ENCODE results near the gene ZNF784.

DNA sequence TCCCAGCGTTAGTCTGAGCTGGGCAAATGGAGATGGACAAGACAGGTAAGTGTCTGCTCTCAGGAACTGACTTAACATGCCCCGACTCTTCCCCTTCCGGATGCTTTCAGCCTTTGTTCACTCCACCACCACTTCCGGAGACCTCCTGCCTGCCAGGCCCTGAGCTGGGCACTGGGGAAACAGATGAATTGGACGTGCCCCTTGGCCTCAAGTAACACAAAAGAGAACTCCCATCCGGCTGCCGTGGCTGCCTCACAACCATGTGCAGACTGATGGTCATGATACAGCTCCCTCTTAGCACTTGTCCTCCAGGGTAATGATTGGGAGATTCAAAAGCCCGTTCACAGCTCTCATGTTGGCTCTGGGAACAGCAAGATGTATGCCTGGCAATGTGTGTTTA lies 6.9 kb downstream of the ZNF784 start:
- TF ChIP-seq SREBF2 (CRISPR knock-in tag; IDR thresholded peaks at IDR 0.05) (no peak), SP1 (CRISPR knock-in tag; IDR thresholded peaks at IDR 0.05) (no peak), ZNF239 (CRISPR knock-in tag; IDR thresholded peaks at IDR 0.05) (no peak), ESRRB (CRISPR knock-in tag; IDR thresholded peaks at IDR 0.05; ENCODE audit: borderline replicate concordance) (no peak), GTF2A2 (tag; IDR thresholded peaks at IDR 0.05) (no peak), ZNF23 (CRISPR knock-in tag; IDR thresholded peaks at IDR 0.05) (no peak), RCOR1 (IDR thresholded peaks at IDR 0.05; ENCODE audit: borderline replicate concordance in 1 of 2, low read depth in 2 of 2, low read length in 2 of 2) (no peak), CEBPB (tag; IDR thresholded peaks at IDR 0.05) (no peak), EZH2 (IDR thresholded peaks at IDR 0.05; ENCODE audit: borderline replicate concordance, low read depth, low read length) (no peak), CHD4 (IDR thresholded peaks at IDR 0.05; ENCODE audit: insufficient read depth, insufficient replicate concordance, low read depth, low read length, poor library complexity, severe bottlenecking) (no peak), HMG20B (CRISPR knock-in tag; IDR thresholded peaks at IDR 0.05) (no peak)
- TF ChIP-seq, protein P1, sequence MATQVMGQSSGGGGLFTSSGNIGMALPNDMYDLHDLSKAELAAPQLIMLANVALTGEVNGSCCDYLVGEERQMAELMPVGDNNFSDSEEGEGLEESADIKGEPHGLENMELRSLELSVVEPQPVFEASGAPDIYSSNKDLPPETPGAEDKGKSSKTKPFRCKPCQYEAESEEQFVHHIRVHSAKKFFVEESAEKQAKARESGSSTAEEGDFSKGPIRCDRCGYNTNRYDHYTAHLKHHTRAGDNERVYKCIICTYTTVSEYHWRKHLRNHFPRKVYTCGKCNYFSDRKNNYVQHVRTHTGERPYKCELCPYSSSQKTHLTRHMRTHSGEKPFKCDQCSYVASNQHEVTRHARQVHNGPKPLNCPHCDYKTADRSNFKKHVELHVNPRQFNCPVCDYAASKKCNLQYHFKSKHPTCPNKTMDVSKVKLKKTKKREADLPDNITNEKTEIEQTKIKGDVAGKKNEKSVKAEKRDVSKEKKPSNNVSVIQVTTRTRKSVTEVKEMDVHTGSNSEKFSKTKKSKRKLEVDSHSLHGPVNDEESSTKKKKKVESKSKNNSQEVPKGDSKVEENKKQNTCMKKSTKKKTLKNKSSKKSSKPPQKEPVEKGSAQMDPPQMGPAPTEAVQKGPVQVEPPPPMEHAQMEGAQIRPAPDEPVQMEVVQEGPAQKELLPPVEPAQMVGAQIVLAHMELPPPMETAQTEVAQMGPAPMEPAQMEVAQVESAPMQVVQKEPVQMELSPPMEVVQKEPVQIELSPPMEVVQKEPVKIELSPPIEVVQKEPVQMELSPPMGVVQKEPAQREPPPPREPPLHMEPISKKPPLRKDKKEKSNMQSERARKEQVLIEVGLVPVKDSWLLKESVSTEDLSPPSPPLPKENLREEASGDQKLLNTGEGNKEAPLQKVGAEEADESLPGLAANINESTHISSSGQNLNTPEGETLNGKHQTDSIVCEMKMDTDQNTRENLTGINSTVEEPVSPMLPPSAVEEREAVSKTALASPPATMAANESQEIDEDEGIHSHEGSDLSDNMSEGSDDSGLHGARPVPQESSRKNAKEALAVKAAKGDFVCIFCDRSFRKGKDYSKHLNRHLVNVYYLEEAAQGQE (IDR thresholded peaks at IDR 0.05; ENCODE audit: borderline replicate concordance): no peak
- TF ChIP-seq, protein P1 (CRISPR knock-in tag; IDR thresholded peaks at IDR 0.05; ENCODE audit: low read depth): no peak
- TF ChIP-seq, protein P2, sequence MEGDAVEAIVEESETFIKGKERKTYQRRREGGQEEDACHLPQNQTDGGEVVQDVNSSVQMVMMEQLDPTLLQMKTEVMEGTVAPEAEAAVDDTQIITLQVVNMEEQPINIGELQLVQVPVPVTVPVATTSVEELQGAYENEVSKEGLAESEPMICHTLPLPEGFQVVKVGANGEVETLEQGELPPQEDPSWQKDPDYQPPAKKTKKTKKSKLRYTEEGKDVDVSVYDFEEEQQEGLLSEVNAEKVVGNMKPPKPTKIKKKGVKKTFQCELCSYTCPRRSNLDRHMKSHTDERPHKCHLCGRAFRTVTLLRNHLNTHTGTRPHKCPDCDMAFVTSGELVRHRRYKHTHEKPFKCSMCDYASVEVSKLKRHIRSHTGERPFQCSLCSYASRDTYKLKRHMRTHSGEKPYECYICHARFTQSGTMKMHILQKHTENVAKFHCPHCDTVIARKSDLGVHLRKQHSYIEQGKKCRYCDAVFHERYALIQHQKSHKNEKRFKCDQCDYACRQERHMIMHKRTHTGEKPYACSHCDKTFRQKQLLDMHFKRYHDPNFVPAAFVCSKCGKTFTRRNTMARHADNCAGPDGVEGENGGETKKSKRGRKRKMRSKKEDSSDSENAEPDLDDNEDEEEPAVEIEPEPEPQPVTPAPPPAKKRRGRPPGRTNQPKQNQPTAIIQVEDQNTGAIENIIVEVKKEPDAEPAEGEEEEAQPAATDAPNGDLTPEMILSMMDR (IDR thresholded peaks at IDR 0.05 in 2 of 3, conservative IDR thresholded peaks at IDR 0.05 in 1 of 3; ENCODE audit: insufficient read depth in 2 of 3, low read depth in 1 of 3, low read length in 3 of 3): no peak
- TF ChIP-seq, protein P3, sequence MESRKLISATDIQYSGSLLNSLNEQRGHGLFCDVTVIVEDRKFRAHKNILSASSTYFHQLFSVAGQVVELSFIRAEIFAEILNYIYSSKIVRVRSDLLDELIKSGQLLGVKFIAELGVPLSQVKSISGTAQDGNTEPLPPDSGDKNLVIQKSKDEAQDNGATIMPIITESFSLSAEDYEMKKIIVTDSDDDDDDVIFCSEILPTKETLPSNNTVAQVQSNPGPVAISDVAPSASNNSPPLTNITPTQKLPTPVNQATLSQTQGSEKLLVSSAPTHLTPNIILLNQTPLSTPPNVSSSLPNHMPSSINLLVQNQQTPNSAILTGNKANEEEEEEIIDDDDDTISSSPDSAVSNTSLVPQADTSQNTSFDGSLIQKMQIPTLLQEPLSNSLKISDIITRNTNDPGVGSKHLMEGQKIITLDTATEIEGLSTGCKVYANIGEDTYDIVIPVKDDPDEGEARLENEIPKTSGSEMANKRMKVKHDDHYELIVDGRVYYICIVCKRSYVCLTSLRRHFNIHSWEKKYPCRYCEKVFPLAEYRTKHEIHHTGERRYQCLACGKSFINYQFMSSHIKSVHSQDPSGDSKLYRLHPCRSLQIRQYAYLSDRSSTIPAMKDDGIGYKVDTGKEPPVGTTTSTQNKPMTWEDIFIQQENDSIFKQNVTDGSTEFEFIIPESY (CRISPR knock-in tag; IDR thresholded peaks at IDR 0.05): no peak

Data from K562 (cell line).